CMK (cell line): Measurements from ENCODE around the gene ZNF333.
"Not testable (repeated sequence)": the region's sequence is repeated elsewhere in the genome, so short reads cannot be mapped to it uniquely, and the experiment has no call there.

ENCODE experiments used
- DNase-seq: peaks from one replicate; pipeline ENCODE4 v3.0.0-alpha.2; 2010; ENCODE audit warnings: low read depth

Gene ZNF333

GRCh38 chr19:14768001-14768400 lies 78.2 kb downstream of the ZNF333 start:
- DNase-seq = no peak

- no peak for DNase-seq
Observed at GRCh38 chr19:14769201-14769600, 79.4 kb downstream of the ZNF333 start.

- no peak for DNase-seq
Observed at GRCh38 chr19:14770136-14770535, 80.3 kb downstream of the ZNF333 start.

GRCh38 chr19:14770944-14771839 lies 81.3 kb downstream of the ZNF333 start:
- DNase-seq = no peak

GRCh38 chr19:14772467-14772866 lies 82.6 kb downstream of the ZNF333 start:
- no peak for DNase-seq

GRCh38 chr19:14772995-14773394 lies 83.1 kb downstream of the ZNF333 start:
- no peak for DNase-seq

GRCh38 chr19:14773722-14774121 lies 83.9 kb downstream of the ZNF333 start:
- not testable (repeated sequence) for DNase-seq

GRCh38 chr19:14774373-14774772 lies 84.5 kb downstream of the ZNF333 start:
- no peak for DNase-seq

- not testable (repeated sequence) for DNase-seq
Observed at GRCh38 chr19:14775326-14775725, 85.5 kb downstream of the ZNF333 start.

GRCh38 chr19:14775869-14776586 lies 86.2 kb downstream of the ZNF333 start:
- DNase-seq = no peak

- not testable (repeated sequence) for DNase-seq
Observed at GRCh38 chr19:14777645-14778044, 87.8 kb downstream of the ZNF333 start.

- not testable (repeated sequence) for DNase-seq
Observed at GRCh38 chr19:14778110-14778845, 88.4 kb downstream of the ZNF333 start, which contains the start of gene ADGRE2. ADGRE2 (minus strand) TSS chr19:14778560; CDS start chr19:14776756, 1,804 bp downstream.

GRCh38 chr19:14779151-14779550 lies 89.3 kb downstream of the ZNF333 start:
- no peak for DNase-seq

GRCh38 chr19:14780622-14781225 lies 90.9 kb downstream of the ZNF333 start:
- not testable (repeated sequence) for DNase-seq

GRCh38 chr19:14781713-14782536 lies 92.1 kb downstream of the ZNF333 start:
- not testable (repeated sequence) for DNase-seq

- no peak for DNase-seq
Observed at GRCh38 chr19:14782626-14783409, 93.0 kb downstream of the ZNF333 start.
